ENCODE measurements around the gene GET3.

GET3 gene

DNA sequence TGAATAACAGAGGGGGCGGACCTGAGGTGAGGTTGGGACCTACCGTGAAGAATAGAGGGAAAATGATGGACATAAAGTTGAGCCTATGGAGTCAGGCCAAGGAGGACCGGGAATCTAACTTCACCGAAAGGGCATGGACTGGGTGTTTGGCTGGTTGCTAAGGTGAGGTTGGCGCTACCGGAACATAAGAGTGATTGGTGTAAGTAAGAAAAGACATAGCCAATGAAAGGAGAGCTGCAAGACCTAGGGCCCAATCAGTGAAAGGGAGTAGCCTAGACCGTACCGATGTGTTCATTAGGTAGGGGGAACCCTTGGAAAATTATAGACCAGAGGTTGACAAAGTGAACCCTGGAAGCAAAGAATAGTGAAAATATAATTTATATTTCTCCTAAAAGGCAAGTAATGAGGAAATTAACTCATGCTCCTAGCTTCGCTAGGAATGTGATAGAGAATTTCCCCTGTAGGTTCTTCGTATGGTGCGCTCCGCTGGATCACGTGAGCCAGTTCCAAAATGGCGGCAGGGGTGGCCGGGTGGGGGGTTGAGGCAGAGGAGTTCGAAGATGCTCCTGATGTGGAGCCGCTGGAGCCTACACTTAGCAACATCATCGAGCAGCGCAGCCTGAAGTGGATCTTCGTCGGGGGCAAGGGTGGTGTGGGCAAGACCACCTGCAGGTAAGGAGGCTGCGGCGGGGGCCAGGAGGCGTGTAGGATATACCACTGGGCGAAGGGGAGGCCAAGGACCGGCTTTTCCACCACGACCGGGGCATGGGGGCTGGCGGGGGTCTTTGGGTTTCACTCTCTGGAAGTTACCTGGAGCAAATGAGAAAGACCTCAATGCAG is at the start of gene GET3:
Gene GET3, plus strand, starts transcription at position 503 of the 840 bp plus-strand sequence. Its CDS starts 9 bp downstream, at position 512.
- peak within 1 kb of the TSS; percentile 95 for H3K4me3 ChIP-seq (ENCODE audit: low read depth, low read length)
- TF ChIP-seq, protein P1, sequence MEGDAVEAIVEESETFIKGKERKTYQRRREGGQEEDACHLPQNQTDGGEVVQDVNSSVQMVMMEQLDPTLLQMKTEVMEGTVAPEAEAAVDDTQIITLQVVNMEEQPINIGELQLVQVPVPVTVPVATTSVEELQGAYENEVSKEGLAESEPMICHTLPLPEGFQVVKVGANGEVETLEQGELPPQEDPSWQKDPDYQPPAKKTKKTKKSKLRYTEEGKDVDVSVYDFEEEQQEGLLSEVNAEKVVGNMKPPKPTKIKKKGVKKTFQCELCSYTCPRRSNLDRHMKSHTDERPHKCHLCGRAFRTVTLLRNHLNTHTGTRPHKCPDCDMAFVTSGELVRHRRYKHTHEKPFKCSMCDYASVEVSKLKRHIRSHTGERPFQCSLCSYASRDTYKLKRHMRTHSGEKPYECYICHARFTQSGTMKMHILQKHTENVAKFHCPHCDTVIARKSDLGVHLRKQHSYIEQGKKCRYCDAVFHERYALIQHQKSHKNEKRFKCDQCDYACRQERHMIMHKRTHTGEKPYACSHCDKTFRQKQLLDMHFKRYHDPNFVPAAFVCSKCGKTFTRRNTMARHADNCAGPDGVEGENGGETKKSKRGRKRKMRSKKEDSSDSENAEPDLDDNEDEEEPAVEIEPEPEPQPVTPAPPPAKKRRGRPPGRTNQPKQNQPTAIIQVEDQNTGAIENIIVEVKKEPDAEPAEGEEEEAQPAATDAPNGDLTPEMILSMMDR (IDR thresholded peaks at IDR 0.05; ENCODE audit: low read depth, low read length) = no peak

DNA sequence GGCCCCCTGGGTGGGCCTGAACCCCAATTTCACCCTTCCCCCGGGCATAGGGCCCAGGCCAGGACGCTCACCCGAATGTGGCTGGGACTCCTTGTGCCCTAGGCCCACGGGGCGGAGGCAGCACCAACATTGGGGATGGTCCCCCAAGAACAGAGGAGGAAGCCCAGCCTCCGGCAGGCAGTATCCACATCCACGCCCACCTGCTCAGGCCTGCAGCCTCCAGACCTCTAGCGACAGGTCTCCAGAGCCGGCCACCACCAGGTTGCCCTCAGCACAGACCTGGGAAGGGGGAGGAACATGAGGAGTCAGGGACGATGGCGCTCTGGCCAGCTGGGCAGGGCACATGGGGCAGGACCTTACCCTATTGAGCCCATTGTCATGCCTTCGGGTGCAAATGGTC is 48.3 kb upstream of the GET3 start:
- TF ChIP-seq, protein P1 (IDR thresholded peaks at IDR 0.05; ENCODE audit: low read depth, low read length) = no peak

DNA sequence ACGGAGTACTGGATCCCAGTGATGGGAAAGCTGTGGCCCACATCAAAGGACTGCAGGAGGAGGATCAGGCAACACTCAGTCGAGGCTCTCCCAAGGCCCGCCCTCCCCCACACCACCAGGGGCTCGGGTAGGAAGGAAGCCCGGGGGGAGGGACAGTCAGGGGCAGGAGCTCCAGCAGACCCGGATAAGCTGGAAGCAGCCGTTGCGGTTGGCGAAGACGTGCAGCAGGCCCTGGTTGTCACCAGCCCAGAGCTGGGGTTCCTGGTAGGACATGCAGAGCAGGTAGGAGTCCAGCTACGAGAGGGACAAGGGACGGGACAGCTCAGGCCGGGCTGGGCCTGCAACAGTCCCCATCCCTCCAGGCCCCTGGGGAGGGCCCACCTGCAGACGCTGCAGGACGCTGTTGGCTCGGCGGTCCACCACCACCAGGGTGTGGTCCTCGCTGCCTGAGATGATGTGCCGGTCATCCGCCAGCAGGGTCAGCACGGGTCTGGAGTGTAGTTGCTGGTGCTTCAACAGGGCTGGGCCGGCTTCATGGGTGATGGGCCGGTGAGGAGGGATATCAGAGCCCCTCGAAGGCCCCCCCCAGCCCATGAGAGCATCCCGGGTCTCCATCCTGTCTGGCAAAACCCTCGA is 47.6 kb upstream of the GET3 start:
- TF ChIP-seq, protein P1 (IDR thresholded peaks at IDR 0.05; ENCODE audit: low read depth, low read length) = no peak
- H3K4me3 ChIP-seq (ENCODE audit: low read depth, low read length) = no peak overlapping the region

More for the DNA sequence above, 48.3 kb upstream of the GET3 start:
- H3K4me3 ChIP-seq (ENCODE audit: low read depth, low read length) = no peak overlapping the region

DNA sequence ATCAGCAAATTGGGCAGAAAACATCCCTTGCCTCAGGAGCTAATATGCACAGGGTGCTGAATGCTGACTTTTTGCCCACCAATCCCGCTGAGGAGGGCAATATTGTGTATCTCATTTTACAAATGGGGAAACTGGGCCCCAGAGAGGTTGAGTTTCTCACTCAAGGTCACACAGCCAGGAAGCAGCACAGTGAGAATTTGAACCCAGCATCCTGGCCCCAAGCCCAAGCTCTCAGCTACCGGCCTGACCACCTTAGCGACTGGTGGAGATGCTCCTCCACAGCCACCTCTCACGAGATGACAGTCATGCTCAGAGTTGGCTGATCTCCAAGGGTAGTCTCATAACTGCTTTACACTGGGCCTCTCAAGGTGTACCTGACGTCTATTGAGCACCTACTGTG is 44.3 kb upstream of the GET3 start:
- TF ChIP-seq, protein P1 (IDR thresholded peaks at IDR 0.05; ENCODE audit: low read depth, low read length) = no peak
- H3K4me3 ChIP-seq (ENCODE audit: low read depth, low read length) = no peak overlapping the region

DNA sequence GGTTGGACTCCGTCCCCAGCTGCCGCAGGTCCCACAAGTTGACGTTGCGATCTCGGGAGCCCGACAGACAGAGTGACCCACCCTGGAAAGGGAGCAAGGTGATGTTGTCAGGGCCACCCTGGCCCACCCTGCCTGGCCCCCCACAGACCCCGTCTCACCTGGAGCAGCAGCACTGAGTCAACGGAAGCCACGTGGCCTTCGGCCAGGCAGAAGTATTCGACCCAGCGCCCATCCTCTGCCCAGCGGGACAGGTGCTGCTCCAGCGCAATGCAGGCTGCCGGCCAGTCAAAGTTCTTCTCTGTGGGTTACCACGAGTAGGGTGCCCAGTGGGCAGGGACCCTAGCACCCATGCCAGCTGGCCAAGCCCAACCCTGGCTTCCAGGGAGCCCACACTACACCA is 42.7 kb upstream of the GET3 start:
- TF ChIP-seq, protein P1 (IDR thresholded peaks at IDR 0.05; ENCODE audit: low read depth, low read length) = no peak
- H3K4me3 ChIP-seq (ENCODE audit: low read depth, low read length) = no peak overlapping the region

DNA sequence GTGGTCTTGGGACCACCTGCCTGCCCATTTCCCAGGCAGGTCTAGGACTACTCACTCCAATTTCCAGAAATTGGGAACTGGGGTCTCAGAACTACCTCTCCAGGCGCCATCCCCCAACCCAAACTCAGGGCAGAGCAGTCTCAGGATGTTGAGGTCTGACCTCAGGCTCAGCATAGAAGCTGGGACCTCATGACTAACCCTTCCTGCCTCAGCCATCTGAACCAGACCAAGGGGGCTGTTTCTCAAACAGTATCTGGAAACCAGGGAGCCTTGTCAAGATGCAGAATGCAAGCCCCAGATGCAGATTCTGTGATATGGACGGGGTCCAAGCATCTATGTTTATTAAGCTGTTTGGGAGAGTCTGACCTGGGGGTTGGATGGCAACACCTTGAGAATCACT is 42.2 kb upstream of the GET3 start:
- TF ChIP-seq, protein P1 (IDR thresholded peaks at IDR 0.05; ENCODE audit: low read depth, low read length) = no peak
- H3K4me3 ChIP-seq (ENCODE audit: low read depth, low read length) = no peak overlapping the region

DNA sequence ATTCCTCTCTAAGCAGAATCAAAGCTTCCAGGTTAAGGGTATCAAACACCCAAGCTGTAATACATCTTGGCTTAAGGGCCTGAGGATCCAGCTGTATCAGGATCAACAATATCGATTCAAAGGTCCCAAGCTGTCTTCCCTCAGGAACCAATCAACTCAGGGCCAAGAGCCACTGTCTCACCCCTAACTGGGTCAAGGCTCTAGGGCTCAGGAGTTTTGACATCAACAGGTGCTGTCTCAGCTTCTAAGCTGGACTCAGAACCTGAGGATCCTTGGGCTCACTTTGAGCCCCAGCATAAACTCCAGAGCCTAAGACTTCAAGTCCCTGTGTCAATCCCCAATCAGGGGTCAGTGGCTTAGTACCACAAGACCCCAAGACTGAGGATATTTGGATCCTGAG is 41.8 kb upstream of the GET3 start:
- peak overlapping the region; percentile 87 for H3K4me3 ChIP-seq (ENCODE audit: low read depth, low read length)
- TF ChIP-seq, protein P1 (IDR thresholded peaks at IDR 0.05; ENCODE audit: low read depth, low read length) = no peak
